Activated CD8-positive, alpha-beta memory T cell treated with anti-CD3 and anti-CD28 coated beads, Interleukin-2, amount 50 U/mL, for 24 hours (primary cell): ENCODE results near the gene SAMD4A.

ENCODE experiments used
- DNase-seq: peaks from one replicate; pipeline ENCODE4 v3.0.0-alpha.2; 2020; ENCODE audit errors: extremely low read depth

The SAMD4A gene

GRCh38 chr14:54566410-54567223 is at the start of gene SAMD4A:
SAMD4A (plus strand) TSS chr14:54567128; CDS start chr14:54567917, 789 bp downstream.
- no peak for DNase-seq

- DNase-seq, result no peak
Observed at GRCh38 chr14:54524410-54524809, 42.5 kb upstream of the SAMD4A start.

- no peak for DNase-seq
Observed at GRCh38 chr14:54528973-54529372, 38.0 kb upstream of the SAMD4A start.

GRCh38 chr14:54529811-54530210 is 37.1 kb upstream of the SAMD4A start:
- DNase-seq, result no peak

GRCh38 chr14:54532111-54533012 is 34.6 kb upstream of the SAMD4A start:
- no peak for DNase-seq

- no peak for DNase-seq
Observed at GRCh38 chr14:54533100-54533499, 33.8 kb upstream of the SAMD4A start.

GRCh38 chr14:54535126-54535525 is 31.8 kb upstream of the SAMD4A start:
- no peak for DNase-seq

- no peak for DNase-seq
Observed at GRCh38 chr14:54535646-54536045, 31.3 kb upstream of the SAMD4A start.

GRCh38 chr14:54537651-54538050 is 29.3 kb upstream of the SAMD4A start:
- DNase-seq, result no peak

- DNase-seq, result no peak
Observed at GRCh38 chr14:54538055-54538454, 28.9 kb upstream of the SAMD4A start.

- no peak for DNase-seq
Observed at GRCh38 chr14:54547583-54547982, 19.3 kb upstream of the SAMD4A start.

GRCh38 chr14:54548491-54548890 is 18.4 kb upstream of the SAMD4A start:
- no peak for DNase-seq

GRCh38 chr14:54549862-54550261 is 17.1 kb upstream of the SAMD4A start:
- no peak for DNase-seq

- no peak for DNase-seq
Observed at GRCh38 chr14:54550514-54550913, 16.4 kb upstream of the SAMD4A start.

- no peak for DNase-seq
Observed at GRCh38 chr14:54554401-54554800, 12.5 kb upstream of the SAMD4A start.

- DNase-seq, result no peak
Observed at GRCh38 chr14:54555651-54556050, 11.3 kb upstream of the SAMD4A start.

GRCh38 chr14:54556535-54556934 is 10.4 kb upstream of the SAMD4A start:
- no peak for DNase-seq

- DNase-seq, result no peak
Observed at GRCh38 chr14:54562334-54562733, 4.6 kb upstream of the SAMD4A start.

GRCh38 chr14:54564071-54564867 is 2.7 kb upstream of the SAMD4A start:
- no peak for DNase-seq

GRCh38 chr14:54564868-54565784 is 1.8 kb upstream of the SAMD4A start:
- no peak for DNase-seq
